Breast epithelium (tissue), 3 donors: ENCODE results near the gene FKBP2.

Experiments used
- POLR2A ChIP-seq: fragments of 450-650 bp; IDR thresholded peaks from one replicate; pipeline ENCODE4 v1.6.1; 2016; ENCODE audit warnings: antibody characterized with exemption, mild to moderate bottlenecking, moderate library complexity
- POLR2AphosphoS5 ChIP-seq, 3 donors: sonication (generic); formaldehyde crosslinking; IDR thresholded peaks; one replicate each; pipeline ENCODE4 v1.6.1; 2017; ENCODE audit warnings: antibody characterized with exemption in 3 of 3
- TF ChIP-seq, protein P1 (sequence below), 3 donors: fragments of 450-650 bp; IDR thresholded peaks; one replicate each; pipeline ENCODE4 v1.5.1; 2016 to 2017; ENCODE audit warnings: antibody characterized with exemption in 3 of 3, mild to moderate bottlenecking in 3 of 3, moderate library complexity in 3 of 3

DNA sequence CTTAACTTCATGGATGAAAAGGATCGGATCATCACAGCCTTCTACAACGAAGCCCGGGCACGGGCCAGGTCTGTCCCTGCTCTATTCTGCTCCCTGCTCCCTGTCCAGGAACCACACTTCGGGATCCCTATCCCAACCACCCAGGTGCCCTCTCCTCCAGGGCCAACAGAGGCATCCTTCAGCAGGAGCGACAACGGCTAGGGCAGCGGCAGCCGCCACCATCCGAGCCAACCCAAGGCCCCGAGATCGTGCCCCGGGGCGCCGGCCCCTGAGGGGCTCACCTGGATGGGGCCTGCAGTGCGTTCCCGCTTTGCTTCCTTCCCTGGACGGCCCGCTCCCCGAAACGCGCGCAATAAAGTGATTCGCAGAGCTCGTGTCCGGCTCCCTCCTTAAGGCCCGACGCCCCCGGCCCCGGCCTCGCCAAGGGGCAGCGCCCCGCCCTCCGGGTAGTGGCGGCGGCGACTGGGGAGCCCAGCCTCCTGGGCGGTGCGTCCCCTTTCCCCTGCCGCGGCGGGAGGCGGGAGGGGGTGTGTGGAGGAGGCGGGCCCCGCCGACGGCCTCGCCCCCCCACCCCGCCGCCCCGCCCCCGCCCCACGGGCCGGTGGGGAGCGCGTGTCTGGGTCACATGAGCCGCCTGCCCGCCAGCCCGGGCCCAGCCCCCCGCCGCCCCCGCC is 6.8 kb upstream of the FKBP2 start, which contains the start of gene VEGFB:
- TF ChIP-seq, protein P1, sequence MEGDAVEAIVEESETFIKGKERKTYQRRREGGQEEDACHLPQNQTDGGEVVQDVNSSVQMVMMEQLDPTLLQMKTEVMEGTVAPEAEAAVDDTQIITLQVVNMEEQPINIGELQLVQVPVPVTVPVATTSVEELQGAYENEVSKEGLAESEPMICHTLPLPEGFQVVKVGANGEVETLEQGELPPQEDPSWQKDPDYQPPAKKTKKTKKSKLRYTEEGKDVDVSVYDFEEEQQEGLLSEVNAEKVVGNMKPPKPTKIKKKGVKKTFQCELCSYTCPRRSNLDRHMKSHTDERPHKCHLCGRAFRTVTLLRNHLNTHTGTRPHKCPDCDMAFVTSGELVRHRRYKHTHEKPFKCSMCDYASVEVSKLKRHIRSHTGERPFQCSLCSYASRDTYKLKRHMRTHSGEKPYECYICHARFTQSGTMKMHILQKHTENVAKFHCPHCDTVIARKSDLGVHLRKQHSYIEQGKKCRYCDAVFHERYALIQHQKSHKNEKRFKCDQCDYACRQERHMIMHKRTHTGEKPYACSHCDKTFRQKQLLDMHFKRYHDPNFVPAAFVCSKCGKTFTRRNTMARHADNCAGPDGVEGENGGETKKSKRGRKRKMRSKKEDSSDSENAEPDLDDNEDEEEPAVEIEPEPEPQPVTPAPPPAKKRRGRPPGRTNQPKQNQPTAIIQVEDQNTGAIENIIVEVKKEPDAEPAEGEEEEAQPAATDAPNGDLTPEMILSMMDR (IDR thresholded peaks at IDR 0.05), result no peak
- TF ChIP-seq POLR2AphosphoS5 (IDR thresholded peaks at IDR 0.05) (peak in 2 of 3 donors; percentile 20 to 32), POLR2A (peak; percentile 24)
